HTR-8/SVneo (cell line): ENCODE data around the gene TMEM151B.
"Not testable (repeated sequence)": the region's sequence is repeated elsewhere in the genome, so short reads cannot be mapped to it uniquely, and the experiment has no call there.

Experiments used
- DNase-seq: peaks from one replicate; pipeline ENCODE4 v3.0.0; 2011; ENCODE audit warnings: low spot score, mixed read lengths; ENCODE audit not compliant: insufficient read length
- FAIRE-seq: peaks from 2 replicates; lab custom pipeline; 2011; peaks lifted over from hg19 to GRCh38; lab: Jason Lieb, UNC

Gene TMEM151B

DNA sequence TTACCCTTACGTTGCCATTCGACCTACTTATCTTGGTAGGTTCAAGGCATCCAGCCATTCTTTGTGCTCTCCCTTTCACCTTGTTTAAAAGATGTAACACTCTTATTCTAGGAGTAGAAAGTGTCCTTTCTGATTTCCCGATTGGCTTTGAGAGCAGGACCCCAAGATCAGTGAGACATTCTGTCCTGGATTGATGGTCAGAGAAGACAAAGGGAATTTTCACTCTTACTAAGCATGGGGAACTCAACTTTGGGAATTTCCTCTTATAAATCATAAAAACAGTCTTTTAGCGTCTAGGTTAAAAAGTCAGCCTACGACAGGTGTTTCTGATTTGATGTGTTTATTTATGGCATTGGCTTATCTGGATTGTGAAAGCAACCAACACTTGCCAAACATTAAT, 45.7 kb downstream of the TMEM151B start:
- DNase-seq (no peak), FAIRE-seq (no peak)

DNA sequence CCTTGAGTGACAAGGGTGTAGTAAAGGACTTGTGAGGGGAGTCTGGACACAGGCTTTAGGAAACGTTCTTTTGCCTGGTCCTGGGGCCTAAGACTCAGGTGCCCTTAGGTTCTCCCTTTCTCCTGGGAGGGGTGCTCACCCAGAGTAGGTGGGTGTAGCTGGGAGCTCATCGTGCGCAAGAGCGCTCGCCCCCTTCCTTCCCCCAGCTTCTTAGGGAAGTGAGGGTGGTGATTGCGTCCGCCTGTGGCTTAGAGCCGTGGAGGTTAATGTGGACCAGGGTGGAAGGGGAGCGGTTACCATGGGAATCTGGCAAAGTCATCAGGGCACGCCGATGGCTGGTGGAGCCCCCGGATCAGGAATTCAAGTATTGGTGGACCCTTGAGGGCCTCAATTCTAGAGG, 46.2 kb downstream of the TMEM151B start:
- no peak for DNase-seq
- no peak for FAIRE-seq

DNA sequence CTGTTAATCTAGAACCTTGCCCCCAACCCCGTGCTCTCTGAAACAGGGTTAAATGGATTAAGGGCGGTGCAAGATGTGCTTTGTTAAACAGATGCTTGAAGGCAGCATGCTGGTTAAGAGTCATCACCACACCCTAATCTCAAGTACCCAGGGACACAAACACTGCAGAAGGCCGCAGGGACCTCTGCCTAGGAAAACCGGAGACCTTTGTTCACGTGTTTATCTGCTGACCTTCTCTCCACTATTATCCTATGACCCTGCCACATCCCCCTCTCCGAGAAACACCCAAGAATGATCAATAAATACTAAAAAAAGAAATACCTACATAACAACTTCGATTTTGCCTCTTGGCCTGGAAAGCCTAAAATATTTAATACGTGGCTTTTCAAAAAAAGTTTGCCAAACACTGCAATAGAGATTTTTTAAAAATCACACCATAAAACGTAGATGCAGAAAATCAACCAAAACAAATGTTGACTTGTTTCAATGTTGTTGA, 46.9 kb downstream of the TMEM151B start:
- DNase-seq, FAIRE-seq: not testable (repeated sequence)

DNA sequence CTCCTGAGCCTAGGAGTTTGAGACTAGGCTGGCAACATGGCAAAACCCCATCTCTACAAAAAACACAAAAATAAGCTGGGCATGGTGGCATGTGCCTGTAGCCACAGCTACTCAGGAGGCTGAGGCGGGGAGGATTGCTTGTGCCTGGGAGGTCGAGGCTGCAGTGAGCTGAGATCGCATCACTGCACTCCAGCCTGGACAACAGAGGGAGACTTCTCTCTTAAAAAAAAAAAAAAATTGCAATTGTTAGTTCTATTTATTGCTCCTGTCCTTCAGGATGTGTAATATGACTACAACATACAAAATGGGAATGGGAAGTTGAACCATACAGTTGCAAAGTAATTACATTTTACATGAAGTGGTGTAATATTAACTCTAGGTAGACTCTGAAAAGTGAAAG, 51.0 kb downstream of the TMEM151B start:
- no peak for DNase-seq

DNA sequence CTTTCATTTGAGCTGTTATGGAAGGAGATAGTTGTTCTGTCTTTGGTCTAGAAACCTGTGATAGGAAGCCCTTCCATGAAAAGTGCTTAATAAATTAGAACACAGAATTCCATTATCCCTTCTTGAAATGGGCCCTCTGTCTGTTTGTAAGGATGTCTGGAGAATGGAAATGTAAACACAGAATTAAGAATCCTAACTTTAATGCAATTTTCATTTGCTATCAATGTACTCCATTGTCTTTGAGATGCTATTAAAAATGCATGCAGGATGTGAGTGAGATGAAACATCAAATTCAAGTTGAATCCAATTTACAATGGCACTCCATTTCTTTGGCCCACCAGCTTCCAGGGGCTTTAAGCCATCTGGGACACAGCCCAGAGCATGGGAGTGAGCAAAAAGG, 56.8 kb downstream of the TMEM151B start:
- FAIRE-seq (no peak), DNase-seq (no peak)

More for the DNA sequence above, 51.0 kb downstream of the TMEM151B start:
- FAIRE-seq, result no peak

DNA sequence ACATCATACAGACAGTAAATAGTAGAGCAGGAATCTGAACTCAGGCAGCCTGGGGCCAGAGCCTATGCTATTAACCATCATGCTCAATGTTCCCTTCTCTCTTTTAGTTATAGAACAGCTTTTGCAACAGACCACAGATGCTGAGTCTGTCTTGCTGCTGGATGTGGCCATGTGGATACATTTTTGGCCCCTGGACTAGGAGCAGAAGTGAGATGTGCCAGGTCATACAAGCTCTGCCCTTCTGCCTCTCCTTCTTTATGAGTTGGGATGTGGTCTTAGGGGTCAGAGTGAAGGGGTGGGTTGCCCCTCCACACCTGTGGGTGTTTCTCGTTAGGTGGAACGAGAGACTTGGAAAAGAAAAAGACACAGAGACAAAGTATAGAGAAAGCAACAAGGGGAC, 57.5 kb downstream of the TMEM151B start:
- DNase-seq, result no peak
- FAIRE-seq, result no peak

DNA sequence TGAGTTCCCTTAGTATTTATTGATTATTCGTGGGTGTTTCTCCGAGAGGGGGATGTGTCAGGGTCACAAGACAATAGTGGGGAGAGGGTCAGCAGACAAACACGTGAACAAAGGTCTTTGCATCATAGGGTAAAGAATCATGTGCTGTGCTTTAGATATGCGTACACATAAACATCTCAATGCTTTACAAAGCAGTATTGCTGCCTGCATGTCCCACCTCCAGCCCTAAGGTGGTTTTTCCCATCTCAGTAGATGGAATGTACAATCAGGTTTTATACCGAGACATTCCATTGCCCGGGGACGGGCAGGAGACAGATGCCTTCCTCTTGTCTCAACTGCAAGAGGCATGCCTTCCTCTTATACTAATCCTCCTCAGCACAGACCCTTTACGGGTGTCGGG, 58.0 kb downstream of the TMEM151B start:
- not testable (repeated sequence) for FAIRE-seq, DNase-seq

DNA sequence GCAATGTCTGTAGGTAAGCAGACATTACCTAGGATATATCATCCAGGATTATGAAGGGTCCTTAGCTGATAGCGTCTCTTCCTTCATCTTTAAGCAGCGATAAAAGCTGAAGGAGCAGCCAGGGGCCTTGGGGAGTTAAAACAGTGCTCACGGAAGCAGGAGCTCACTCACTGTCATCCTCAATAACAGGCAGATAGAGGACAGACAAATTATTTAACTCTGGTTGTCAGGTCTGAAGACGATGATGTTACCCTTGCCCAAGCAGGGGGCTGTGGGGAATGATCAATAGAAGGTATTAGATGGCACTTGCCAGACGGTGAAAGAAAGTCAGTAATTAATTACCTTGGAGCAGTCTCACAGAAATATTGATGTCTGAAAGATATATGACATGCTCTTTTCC, 59.6 kb downstream of the TMEM151B start:
- DNase-seq, result no peak
- FAIRE-seq, result no peak

DNA sequence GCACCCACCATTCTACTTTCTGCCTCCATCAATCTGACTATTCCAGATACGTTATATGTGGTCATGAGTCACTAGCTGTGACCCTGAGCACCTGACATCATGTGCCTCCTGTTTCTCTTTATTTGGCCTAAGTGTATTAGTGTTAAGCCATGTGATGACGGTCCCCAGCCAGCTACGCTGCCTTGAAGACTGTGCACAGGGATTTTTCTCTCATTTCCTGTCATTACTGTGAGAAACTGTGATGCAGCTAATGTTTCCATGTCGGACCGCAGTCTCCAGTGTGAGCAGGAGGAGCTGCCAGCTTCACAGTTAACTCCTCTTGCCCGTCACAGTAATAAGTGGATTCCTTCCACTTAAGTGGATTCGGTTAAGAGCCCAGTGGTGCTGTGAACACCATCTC, 62.3 kb downstream of the TMEM151B start:
- no peak for DNase-seq
- no peak for FAIRE-seq

DNA sequence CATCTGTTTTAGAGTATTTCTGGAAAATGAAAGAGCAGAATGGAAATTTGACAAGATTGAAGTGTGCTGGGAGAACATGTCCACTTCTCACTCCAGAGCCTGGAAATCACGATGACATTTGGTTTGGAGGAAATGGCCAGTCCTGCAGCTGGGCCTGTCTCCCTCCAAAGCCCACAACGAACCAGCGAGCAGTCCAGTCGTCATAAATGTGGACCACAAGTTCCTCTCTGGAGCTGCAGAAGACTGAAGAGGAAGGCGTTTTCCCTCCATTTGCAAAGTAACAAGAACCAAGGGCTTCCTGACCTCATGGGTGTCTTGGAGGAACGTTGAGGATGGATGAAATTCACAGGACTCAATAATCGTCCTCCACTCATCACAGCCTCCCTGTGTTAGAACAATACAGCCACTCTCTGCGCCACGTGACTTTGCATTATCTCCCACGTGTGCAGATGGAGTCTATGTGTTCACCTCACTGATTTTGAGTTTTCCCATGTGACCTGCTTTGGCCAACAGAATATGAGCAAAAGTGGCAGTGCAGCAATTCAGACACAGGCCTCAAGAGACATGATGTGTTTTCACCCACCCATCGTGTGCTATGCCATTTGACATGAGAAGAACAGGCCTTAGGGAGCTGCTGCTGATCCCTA, 63.1 kb downstream of the TMEM151B start:
- FAIRE-seq (no peak), DNase-seq (no peak)

DNA sequence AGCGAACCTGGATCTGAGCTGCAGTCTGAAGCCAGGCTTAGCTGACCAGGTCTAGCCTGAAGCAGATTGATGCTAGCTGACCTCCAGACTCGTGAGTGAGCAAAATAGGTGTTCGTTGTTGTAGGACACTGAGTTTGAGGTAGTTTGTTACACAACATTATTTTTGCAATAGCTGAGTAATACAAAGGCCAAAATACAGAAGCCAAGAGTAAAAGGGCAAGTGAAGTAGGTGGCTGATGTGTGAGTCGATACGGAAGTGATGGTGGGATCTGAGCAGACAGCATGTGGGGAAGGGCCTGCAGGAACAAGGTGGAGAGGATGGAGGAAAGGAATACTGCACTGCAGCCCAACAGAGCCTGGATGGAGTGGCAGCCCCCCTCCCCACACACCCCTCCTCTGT, 63.7 kb downstream of the TMEM151B start:
- FAIRE-seq (no peak), DNase-seq (no peak)

DNA sequence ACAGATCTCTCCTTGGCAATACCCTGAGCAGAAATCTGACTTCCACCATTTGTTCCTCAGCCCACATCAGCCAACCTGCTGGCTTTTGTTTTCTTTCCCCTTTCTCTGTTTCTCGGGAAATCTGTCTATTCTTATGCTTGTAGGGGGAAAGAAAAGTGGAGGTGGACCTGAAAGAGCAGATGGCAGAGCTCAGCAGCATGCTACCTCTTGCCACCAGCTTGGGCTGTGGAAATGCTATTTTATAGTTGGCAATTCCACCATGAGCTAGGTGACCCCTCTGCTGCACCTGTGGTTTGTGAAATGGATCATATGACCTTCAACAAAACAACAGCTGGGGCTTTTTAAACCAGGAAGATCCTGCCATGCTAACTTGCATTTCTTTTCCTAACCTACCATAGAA, 65.4 kb downstream of the TMEM151B start:
- FAIRE-seq, result no peak
- no peak for DNase-seq

DNA sequence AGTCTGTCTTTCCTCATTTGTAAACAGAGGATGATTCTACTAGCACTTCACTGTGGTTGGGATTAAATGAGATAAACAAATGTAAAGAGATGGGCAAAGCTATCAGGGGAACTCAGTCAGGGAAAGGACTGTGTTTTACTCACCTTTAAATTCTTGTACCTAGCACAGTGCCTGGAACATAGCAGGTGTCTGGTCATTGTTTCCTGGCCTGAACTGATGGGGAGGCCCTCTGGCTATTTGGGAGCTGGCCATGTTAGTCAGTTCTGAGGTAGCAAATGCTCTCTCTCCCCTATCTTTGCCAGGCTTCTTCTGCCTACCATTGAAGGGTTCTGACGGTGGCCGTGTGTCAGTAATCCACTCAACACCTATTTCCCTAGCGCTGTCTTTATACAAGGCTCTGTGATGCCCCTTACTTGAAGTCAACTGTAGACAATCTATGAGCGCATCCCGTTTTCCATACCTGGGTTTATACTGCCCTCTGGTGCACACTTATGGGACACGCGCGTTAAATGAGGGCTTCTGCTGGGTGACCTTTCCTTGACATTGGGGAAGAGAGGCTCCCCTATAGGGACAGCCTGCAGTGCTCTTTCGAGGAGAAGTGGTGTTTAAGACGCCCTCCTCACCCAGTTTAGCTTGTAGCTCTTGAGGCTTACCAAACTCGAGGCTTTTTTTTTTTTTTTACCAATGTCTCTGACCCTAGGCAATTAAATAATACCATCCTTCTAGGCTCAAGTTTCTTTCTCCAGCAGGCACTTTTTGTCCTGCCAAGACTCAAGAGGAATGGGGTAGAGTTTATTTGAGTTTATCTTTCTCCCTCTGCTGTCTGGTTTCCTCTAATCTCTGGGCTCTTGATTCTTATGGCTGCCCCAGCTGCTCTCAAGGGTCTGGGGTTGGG, 68.2 kb downstream of the TMEM151B start:
- FAIRE-seq (peak; percentile 83), DNase-seq (peak; percentile 74)

DNA sequence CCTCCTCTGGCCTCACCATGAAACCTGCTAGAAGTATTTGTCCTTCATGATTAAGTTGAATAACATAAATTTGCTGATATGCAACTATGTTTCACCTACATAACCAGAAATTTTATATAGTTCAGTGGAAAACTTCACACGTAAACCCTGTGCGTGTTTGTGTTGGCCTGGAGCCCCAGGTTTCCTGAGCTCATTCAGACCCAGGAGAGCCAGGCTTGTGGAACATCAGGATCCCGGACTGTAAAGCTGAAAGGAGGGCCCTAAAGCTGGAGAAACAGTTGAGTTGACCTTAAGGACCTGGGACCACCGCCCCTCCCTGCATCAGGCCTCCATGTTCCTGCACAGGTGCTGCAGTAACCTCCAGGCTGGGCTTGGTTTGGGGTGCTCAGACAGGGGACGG, 69.1 kb downstream of the TMEM151B start:
- DNase-seq, result no peak
- FAIRE-seq, result no peak

DNA sequence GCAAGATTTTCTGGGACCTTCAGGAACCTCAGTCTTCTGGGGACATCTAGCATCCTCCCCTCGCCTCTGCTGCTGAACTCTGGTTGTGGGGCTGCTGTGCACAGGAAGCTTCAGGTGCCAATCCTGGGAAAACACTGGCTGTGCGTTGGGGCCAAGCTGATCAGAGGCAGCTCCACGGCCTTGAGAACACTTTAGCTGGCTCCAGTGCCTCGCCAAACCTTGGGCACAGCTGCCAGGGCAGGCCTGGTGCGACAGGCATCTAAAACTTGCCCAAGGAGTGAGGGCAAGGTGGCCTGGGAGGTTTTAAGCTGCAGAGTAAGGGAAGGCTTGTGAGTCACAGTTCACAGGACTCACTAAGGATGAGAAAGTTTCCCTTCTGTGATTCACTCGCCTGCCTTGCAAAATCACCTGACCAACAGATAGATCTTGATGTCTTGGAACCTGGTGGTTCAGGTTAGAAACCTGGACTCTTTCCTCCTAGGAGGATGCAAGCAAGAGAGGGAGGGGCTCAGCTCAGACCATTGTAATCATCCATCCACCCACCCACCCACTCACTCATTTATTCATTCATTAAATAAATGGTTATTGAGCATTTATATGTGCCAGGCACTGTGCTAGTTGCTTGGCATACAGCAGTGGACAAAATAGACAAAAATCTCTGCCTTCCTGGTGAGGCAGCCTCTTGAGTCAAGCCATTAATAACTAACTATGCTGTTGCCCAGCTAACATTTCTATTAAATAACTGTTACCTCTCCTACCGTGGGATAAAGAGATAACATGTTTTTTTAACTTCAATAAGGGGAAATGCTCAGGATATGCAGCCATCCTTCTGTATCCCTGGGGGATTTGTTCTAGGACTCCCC, 69.7 kb downstream of the TMEM151B start:
- FAIRE-seq (no peak), DNase-seq (no peak)

DNA sequence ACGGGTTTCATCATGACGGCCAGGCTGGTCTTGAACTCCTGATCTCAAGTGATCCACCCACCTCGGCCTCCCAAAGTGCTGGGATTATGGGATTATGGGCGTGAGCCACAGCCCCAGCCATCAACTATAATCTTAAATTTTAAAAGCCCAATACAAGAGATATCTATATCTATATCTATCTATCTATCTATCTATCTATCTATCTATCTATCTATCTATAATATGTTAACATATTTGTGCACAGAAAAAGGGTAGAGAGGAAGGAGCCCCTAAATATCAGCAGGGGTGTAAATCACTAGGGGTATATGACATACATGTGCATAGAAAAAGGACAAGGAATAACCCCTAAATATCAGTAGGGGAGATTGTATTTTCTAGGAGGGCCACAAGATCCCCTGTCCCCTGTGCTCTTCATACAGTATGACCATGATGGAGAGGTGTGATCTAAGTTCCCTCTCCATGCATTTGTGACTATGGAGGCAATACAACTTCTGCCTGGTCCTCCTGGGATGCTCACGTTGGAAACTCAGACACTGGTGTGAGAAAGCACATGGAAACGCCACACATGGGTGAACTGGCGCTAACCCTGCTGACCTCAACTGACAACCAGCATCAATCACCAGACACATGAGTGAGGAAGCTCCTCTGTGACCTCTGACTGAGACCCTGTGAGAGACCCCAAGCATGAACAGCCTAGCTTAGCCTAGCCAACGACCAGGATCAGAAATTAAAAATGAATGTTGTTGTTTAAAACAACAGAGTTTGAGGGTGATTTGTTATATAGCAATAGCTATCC, 71.0 kb downstream of the TMEM151B start:
- DNase-seq (no peak), FAIRE-seq (no peak)

DNA sequence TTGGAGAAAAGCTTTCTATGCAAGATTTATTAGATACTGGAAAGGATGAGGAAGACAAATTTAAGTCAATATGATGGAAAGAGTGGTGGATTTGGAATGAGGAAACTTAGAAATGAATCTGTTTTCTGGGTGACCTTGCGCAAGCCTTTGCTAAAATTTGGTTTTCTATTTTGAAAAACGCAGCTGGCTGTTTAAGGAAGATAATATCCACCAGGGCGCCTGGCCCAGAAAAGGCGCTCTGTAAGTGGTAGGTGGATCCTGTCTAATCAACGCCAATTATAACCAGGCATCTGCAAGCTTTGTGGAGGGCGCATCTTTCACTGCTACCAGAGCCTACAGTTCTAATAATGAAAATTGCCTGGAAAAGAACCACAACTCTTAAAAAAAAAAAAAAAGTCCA, 71.8 kb downstream of the TMEM151B start:
- no peak for FAIRE-seq
- DNase-seq, result no peak

DNA sequence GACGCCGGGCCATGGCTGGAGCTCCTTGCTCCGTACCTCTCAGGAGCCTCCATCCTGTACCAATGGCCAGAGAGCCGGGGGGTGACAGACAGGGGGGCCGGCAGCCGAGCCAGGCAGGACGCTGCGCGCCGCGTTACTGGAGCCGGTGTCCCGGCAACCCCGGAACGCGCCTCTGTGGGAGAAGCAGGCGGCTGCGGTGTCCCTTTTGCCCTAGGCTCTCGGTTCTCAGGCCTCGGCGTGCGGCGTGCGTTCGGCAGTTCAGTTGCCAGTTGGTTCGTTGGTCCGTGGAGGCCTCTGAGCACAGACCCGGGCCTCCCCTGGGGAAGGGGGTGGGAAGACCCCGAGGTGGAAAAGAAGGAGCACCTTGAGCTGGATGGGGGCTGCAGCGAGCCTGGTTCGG, 72.2 kb downstream of the TMEM151B start, which contains the start of gene SPATS1:
SPATS1 (plus strand) TSS at position 162 of the 400 bp plus-strand sequence. CDS start 446 bp downstream, outside the sequence.
- FAIRE-seq (no peak), DNase-seq (no peak)

DNA sequence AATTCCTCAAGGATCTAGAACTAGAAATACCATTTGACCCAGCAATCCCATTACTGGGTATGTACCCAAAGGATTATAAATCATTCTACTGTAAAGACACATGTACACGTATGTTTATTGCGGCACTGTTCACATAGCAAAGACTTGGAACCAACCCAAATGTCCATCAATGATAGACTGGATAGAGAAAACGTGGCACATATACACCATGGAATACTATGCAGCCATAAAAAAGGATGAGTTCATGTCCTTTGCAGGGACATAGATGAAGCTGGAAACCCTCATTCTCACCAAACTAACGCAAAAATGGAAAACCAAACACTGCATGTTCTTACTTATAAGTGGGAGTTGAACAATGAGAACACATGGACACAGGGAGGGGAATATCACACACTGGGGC, 76.6 kb downstream of the TMEM151B start:
- FAIRE-seq, result not testable (repeated sequence)

More for the DNA sequence above, 76.6 kb downstream of the TMEM151B start:
- not testable (repeated sequence) for DNase-seq
